GM12874 (cell line): ENCODE measurements around the gene TEDC2.

Experiments used
- TF ChIP-seq, protein P1 (sequence below): IDR thresholded peaks from 2 replicates; pipeline ENCODE4 v1.5.1; 2011; ENCODE audit warnings: low read depth, mild to moderate bottlenecking, control low read depth, low read length, moderate library complexity; ENCODE audit not compliant: insufficient read depth

Gene TEDC2

DNA sequence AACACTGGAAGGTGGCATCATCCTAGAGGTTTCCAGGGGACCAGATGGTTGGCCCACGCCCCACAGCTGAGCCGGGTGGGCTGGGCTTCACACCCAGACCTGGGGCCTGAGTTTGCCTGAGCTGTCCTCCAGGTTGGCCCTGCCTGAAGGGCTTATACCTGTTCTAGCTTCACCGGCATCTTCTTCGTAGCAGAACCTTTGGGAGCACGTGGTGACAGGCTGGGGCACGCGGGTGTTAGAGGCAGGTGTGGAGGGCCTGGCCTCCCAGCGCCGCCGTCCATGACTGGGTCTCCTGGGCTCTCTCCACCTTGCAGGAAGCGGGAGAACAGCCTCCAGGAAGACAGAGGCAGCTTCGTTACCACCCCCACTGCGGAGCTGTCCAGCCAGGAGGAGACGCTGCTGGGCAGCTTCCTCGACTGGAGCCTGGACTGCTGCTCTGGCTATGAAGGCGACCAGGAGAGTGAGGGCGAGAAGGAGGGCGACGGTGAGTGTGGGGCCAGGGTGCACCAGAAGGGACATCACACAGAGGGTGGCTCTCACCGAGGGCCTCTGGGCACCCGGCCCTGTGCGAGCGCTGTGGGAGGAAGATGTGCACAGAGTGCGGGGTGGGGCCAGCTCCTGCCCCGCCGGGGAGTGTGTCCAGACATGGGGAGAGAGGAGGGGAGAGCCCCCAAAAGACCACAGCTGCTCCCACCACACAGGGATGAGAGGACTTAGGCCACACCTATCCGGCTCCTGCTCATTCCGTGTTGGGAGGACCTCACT is 4.6 kb upstream of the TEDC2 start:
- TF ChIP-seq, protein P1, sequence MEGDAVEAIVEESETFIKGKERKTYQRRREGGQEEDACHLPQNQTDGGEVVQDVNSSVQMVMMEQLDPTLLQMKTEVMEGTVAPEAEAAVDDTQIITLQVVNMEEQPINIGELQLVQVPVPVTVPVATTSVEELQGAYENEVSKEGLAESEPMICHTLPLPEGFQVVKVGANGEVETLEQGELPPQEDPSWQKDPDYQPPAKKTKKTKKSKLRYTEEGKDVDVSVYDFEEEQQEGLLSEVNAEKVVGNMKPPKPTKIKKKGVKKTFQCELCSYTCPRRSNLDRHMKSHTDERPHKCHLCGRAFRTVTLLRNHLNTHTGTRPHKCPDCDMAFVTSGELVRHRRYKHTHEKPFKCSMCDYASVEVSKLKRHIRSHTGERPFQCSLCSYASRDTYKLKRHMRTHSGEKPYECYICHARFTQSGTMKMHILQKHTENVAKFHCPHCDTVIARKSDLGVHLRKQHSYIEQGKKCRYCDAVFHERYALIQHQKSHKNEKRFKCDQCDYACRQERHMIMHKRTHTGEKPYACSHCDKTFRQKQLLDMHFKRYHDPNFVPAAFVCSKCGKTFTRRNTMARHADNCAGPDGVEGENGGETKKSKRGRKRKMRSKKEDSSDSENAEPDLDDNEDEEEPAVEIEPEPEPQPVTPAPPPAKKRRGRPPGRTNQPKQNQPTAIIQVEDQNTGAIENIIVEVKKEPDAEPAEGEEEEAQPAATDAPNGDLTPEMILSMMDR = no peak

- TF ChIP-seq, protein P1 = no peak
These were observed 3.3 kb upstream of the TEDC2 start for GRCh38 chr16:2456551-2457153.

- TF ChIP-seq, protein P1 = no peak
These were observed 2.6 kb upstream of the TEDC2 start for GRCh38 chr16:2457267-2457666.

DNA sequence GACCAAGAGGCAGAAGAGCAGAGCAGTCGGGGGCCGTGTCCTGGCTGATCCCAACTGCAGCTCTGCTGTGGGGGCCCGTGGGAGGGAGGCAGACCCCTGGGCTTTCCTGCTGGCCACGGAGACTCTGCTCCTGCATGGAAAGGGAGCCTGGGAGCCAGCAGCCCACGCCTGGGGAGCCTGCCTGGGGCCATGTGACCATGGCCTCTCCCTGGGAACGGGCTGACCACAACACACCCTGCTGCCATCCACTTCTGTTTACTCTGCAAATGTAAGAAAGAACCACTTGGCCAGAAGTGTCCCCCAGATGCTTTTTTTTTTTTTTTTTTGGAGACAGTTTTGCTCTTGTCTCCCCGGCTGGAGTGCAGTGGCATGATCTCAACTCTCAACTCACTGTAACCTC is 2.0 kb upstream of the TEDC2 start:
- TF ChIP-seq, protein P1 = no peak

GRCh38 chr16:2458887-2459646 is 842 bp upstream of the TEDC2 start:
- TF ChIP-seq, protein P1 = no peak

DNA sequence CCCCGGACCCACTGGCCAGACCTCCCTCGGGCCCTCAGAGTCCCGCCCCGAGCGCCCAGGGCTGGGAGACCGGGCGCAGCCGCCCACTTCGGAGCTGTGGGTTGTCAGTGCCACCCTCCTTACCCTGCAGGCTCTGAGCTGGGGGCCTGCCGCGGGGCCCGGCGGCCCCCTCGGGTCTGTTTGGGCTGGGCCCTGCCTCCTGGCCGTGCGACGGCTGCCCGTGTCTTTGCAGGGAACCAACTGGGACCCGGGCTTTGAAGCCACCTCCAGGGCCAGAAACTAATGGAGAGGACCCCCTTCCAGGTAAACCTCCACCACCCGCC is 443 bp downstream of the TEDC2 start:
- TF ChIP-seq, protein P1 = no peak

GRCh38 chr16:2460916-2461315 is 1.0 kb downstream of the TEDC2 start:
- TF ChIP-seq, protein P1 = no peak
